ENCODE results near the gene APCDD1.
"Not testable (repeated sequence)": the region's sequence is repeated elsewhere in the genome, so short reads cannot be mapped to it uniquely, and the experiment has no call there.

Gene APCDD1

DNA sequence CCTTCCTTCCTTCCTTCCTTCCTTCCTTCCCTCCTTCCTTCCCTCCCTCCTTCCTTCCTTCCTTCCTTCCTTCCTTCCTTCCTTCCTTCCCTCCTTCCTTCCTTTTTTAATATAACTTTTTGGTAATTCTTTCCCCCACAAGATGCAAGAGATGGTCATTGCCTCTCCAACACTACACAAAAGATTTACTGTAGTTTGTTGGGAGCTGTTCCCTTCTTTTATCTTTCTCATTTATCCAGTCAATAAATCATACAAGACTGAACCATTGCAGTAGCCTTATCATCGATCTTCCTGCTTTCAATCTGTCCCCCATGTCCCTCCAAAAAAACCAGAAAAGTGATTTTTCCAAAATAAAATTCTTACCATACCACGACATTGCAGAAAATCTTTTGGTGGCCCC lies 8.2 kb downstream of the APCDD1 start:
- DNase-seq (ENCODE audit: low spot score): no peak
- no peak for FAIRE-seq

DNA sequence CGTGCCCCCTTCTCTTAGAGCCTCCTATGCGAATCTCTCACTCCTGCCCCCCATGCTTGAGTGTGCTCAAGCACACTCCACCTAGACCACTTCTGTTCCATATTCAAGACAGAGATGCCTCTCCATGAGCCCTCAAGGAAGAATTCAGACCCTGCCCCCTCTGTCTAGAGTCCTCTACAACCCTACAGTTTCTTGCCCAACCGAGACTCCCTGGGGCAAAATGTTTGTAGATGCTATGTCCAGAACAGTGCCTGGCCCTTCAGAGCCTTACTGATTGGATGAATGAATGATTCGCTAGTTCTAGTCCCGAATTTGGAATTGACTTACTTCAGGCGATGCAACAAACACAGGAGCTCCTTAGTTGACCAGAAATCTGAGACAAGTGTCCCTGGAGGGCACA lies 8.7 kb downstream of the APCDD1 start:
- DNase-seq (ENCODE audit: low spot score) (no peak), FAIRE-seq (no peak)

DNA sequence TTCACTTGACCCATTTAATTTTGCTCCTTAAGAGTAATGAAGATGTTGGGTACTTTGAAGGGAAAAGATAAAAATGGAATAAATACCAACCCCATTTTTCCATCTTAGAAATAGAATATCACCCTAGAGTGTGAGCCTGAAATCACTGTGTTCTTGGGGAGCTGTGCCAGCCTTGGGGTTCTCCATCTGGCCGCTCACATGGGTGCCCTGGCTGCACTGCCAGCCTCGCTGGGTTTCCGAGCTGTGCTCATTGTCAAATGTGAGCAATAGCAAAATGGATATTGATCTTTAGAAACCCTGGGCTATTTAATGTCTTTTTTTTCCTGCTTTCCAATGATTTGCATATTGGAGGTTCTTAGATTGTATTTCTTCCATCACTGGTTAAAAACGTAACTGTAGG lies 9.3 kb downstream of the APCDD1 start:
- DNase-seq (ENCODE audit: low spot score) (no peak), FAIRE-seq (no peak)

DNA sequence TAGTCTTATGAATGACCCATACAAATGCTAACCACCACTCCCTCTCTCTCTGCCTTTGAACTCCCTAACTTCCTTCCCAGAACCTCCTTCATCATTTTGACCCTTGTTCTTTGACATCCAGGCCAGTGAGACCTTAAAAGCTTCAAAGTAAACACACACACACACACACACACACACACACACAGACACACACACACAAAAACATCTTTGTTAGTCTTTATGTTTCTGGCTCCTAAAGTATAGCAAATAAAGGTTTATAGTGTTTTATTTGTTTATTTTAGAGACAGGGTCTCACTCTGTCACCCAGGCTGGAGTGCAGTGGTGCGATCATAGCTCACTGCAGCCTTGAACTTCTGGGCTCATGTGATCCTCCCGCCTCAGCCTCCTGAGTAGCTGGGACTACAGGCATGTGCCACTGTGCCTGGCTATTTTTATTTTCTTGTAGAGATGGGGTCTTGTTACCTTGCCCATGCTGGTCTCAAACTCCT lies 9.8 kb downstream of the APCDD1 start:
- not testable (repeated sequence) for DNase-seq (ENCODE audit: low spot score); FAIRE-seq

DNA sequence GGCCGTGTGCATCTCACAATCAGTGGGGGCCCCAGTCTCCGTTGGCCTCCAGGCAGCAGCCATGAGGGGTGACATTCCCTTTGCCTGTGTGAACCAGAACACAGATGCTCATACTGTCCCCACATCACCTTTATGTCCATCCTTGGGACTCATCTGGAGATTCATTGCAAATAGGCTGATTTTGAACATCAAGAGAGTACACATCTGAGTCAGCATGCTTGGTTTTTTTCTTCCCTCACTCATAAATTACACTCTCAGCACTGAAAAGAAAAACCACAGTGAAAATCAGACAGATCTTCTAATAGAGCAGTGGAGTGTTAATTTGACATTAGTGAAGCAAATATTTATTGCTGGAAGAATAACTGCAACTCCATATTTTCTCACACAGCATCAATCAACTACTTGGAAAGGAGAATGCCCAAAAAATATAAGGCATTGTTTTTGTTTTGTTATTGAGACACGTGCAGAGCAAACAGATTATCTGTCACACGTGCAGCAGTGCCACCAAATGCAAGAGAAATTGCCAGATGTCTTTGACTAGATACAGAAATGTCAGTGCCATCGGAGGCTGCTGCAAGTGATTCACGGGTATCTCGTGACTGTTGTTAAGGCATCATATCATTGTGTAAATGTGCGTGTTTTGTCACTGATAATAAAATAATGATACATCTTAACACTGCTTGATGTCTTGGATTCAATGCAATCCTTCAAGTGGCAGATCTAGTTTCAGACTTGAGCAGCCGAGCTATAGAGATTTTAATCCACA lies 10.9 kb downstream of the APCDD1 start:
- no peak for DNase-seq (ENCODE audit: low spot score)

DNA sequence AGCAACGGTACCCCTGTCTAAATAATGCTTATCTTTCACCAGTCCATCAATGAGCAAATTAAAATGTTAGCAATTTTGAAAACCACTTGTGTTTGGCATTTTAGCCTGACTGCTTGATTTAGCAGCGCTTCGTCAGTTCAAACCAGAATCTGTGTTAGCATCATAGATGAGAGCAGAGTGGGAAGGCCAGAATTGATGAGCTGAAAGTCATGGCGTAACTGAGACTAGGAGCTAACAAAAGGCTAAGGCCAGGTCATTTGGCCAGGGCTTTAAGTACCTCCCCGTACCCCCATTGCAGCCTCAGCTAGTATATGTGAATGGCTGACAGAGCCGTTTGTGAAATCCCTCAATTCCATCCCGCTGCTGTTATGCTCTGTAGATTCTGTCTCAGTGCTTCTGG lies 16.0 kb downstream of the APCDD1 start:
- FAIRE-seq: no peak
- DNase-seq (ENCODE audit: low spot score): no peak

More for the DNA sequence above, 10.9 kb downstream of the APCDD1 start:
- no peak for FAIRE-seq

DNA sequence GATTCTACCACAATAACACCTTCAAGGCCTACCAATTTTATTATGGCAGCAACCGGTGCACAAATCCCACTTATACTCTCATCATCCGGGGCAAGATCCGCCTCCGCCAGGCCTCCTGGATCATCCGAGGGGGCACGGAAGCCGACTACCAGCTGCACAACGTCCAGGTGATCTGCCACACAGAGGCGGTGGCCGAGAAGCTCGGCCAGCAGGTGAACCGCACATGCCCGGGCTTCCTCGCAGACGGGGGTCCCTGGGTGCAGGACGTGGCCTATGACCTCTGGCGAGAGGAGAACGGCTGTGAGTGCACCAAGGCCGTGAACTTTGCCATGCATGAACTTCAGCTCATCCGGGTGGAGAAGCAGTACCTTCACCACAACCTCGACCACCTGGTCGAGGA lies 17.1 kb downstream of the APCDD1 start:
- DNase-seq (ENCODE audit: low spot score) (no peak), FAIRE-seq (no peak)

DNA sequence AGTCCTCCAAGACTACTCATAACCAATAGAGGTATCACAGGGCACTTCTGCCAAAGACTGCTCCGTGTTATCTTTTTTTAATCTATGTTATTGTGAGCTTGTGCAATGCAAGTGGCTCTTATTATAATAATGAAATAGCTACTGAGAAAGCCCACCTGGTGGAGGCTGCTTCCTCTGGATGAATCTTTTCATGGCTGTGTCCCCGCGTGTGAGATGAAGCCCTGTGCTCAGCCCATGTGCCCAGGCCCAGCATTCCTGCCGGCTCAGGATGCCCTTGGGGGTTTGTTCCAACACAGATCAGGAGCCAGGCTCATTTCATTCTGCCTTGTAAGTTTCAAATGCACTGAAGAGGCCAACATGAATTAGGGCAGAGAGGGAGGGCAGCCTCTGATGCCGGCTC lies 18.7 kb downstream of the APCDD1 start:
- FAIRE-seq: no peak
- no peak for DNase-seq (ENCODE audit: low spot score)

DNA sequence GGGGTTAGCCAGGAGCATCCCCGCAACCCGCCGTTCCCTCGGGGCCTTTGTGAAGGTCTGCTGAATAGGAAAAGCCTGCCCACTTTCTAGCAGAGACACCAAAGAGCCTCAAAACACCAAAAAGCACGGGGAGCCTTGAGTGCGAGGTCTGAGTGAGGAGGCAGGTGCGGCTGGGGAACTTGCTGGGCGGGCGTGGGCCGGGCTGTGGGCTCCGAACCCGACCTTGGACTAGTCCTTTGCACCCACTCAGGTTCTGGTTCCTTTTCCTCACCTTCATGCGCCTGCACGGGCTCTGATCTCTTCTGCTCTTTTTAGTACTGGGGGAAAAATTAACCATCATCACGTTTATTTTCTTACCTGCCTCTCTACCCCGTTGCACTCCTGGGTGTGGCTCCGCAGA lies 19.9 kb downstream of the APCDD1 start:
- no peak for FAIRE-seq

DNA sequence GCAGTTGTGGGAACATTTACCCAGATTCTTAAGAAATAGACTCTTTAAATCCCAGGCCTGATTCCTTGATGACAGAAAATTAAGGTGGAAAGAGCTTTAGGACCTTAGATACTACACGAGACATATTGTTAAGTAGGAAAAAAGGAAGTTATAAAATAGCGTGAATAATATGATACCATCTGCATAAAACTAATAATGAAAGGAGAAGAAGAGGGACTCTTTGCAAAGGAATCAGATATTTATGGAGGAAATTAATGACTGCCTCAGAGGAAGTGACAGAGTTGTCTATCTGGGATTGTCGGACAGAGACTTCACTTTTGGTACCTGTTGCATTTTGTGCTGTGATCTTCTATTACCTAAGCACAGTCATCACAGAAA lies 20.8 kb downstream of the APCDD1 start:
- no peak for FAIRE-seq
- DNase-seq (ENCODE audit: low spot score): no peak

More for the DNA sequence above, 19.9 kb downstream of the APCDD1 start:
- DNase-seq (ENCODE audit: low spot score): no peak

DNA sequence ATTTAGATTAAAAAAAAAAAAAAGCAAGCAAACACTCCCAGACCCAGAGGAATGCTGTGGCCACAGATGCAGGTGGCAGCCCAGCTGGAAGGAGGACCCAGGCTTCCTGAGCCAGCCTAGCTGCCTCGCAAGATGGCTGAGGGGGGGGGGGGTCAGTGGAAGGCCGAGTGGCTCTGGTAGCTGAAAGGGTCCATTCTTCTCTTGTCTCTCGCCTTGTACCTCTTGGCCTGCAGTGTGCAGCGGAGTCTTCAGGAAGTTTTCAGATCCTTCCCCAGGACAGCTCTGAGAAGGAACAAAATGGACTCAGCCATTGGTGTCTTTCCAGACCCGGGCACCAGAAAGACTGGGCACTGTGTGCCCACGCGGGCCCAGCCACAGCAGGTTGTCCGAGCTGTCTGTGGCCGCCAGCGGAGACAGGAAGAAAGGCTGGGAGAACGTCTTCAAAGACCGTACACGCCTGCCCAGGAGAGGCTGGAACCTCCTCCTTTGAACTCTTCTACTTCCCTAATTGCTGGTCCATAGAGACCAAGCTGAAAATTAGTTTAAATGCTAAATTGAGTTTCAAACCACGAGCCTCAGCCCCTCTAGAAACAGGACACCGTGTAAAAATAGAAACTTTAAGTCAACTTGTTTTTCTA lies 21.3 kb downstream of the APCDD1 start:
- FAIRE-seq: no peak
- DNase-seq (ENCODE audit: low spot score): no peak

DNA sequence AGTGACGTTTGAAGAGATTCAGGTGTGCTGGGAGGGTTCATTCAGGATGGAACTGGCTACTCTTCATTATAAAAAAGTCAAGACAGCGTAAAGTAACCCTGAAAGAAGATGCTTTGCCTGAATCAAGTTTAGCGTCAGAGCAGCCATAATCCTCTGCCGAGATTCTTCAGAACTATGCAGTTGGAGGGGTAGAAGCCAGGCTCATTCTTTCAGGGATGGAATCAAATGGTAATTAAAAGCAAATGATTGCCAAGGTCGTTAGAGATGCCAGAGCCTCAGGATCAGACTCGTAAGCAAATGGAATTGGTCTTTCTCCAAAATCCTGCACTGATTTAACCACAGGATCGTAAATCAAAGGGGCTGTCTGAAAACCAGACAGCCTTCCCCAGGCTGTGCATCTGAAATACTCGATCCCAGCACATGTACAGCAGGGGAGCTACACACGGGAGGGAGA lies 21.9 kb downstream of the APCDD1 start:
- DNase-seq (ENCODE audit: low spot score) (no peak), FAIRE-seq (no peak)

DNA sequence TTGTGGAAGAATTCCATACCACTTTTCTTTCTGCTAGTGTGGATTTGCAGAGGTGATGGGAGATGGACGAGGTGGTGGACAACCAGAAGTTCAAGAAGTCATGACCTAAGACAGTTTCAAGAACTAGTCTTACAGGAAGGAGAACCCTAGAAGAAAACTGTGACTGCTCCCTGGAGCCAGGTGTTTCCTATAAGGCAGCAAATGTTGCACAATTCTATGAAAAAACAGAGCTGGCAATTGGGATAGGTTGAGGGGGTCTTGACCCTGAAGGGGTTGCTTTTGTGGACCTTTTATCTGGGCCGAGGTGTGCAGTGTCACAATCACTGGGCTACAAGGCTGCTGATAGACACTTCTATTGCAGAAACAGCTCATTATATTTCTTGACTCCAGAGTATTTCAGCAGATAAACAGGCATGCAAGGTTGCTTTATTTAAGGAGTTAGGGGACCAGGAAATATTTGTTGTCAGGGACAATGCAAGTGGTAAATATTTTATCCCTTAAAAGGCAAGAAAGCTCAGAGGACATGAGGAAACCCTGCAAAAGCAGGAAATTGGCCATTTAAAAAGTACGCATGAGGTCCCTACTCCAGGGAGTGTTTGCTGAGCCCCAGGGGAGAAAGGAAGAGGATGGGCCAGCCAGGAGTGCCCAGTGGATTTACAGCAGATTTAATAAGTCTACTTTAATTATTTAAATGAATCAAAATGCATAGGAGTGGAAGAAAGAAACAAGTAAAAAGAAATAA lies 22.9 kb downstream of the APCDD1 start:
- FAIRE-seq: no peak

DNA sequence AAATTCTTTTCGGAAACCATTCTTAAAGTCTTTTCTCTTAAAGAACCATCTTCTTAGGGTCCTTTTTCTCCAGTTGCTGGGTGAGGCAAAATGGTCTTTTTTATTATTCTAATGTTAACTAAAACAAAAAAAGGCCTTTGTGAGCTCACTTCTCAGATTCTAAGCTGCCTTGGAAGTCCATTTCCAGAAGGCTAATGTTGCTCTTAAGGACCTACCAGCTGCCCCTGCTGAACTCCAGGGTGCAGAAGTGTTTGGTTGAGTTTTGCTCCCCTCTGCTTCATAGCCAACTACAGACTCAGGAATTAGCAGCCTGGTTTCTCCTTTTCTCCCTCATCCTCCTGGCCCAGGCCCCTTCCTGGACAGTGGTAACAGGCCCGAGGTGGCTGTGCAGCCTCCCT lies 23.4 kb downstream of the APCDD1 start:
- FAIRE-seq: no peak
- no peak for DNase-seq (ENCODE audit: low spot score)

More for the DNA sequence above, 22.9 kb downstream of the APCDD1 start:
- DNase-seq (ENCODE audit: low spot score): no peak

DNA sequence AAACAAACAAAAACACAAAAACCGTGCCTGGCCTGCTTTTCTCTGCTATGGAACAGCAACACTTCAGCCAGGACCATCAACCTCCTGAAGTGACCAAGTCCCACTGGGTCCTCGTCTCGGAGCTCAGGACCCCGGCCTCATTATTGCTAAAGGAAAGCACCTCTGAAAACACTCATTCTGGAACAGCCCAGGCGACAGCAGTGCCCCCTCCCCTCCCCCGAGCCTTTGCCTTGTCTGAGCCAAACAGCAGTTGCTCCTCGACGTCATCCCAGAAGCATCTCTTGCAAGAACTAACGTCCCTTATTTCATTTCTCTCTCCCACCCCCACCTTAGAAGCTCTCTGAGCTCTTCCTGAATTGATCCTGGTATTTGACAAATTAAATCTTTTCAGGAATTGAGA lies 27.4 kb downstream of the APCDD1 start:
- no peak for DNase-seq (ENCODE audit: low spot score)
- FAIRE-seq: no peak

DNA sequence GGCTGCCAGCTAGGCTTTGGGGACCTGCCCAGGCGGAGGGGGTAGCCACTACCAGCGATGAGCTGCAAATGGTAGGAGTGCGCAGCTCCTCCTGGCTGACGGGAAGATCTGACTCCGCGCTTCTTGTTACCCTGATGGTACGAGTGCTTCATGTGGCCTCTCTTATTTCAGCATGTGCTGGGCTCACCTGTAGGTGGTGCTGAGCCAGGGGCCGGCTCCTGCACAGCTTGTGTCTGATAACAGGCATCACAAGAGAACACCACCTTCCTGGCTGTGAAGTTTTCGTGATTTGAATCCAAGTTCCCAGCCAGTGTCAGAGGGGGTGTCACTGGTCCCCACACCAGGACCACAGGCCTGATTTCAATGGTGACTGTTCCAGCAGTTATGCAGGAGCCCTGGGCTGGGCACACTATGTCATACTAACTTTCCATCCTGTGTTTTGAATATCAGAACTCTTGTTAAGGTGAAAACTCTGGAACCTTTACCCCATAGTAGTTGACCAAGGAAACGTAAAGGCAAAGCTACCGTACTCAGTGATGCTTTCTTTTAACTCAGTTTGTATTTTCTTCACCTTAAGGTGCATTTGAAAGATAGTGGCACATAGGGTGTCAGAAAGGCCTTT lies 28.0 kb downstream of the APCDD1 start:
- FAIRE-seq: no peak
- DNase-seq (ENCODE audit: low spot score): no peak

DNA sequence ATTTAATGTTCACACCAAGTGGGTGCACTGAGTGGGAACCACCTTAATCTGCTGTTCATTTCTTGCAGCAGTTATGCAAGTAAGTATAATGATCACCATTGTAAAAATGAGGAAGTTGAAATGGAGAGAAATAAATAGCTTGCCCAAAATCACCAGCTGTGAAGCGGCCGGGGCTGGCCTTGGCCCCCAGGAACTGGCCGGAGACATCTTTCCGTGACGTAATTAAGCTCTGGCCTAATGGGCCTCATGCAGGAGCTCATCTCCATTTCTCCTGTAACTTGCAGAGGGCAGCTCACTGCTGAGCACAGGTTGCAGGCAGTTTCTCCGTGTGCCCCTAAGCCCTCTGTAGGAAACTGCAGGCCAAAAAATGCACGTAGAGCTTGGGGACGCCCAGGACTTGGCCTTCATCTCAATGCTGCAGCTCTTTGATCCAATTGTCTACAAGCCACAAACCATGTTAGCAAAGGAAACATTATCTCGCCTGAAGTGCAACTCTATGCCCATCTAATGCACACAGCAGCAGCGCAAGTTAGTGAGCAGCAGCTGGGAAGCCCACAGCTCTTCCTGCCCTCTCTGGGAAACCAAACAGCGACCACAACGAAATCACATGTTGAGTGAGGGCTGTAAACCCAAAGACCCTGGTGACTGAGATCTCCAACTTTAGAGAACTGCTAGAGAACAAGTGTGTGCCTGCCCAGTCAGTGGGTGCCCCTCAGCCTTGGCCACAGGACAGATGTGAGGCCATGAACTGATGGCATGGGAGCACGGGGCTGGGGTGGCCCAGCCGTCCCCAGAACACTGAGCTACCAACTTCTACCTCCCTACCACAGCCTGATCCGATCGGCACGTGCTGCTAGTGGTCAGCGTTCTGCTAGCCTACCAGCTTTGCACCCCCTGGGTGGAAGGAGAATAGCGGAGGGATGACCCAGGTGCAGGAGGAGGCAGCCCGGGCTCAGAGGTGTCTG lies 28.8 kb downstream of the APCDD1 start:
- DNase-seq (ENCODE audit: low spot score): no peak
- no peak for FAIRE-seq

DNA sequence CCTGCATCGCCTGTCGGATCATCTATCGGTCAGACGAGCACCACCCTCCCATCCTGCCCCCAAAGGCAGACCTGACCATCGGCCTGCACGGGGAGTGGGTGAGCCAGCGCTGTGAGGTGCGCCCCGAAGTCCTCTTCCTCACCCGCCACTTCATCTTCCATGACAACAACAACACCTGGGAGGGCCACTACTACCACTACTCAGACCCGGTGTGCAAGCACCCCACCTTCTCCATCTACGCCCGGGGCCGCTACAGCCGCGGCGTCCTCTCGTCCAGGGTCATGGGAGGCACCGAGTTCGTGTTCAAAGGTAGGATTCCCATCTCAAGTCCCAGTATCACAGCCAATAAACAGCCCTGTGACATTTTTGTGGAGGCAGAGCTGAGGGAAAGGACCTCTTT lies 31.0 kb downstream of the APCDD1 start:
- FAIRE-seq (no peak), DNase-seq (ENCODE audit: low spot score) (no peak)

DNA sequence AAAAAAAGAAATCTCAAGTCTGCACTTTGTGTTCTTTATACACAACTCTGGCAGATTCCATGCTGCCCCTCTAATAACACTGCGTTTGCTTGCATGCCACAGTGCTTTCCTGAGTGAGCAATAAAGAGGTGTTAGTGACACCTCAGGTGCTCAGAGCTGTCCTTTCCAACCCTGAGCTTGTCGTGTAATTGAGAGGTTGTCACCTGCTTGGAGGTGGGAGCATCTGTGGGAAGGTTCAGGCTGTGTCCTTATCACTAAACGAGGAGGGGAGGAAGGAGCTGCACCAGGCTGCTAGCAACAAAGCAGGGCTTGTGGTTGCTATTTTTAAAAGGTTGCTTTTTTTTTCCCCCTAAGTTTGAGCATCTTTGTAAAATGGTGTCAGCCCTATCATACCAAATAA lies 31.9 kb downstream of the APCDD1 start:
- DNase-seq (ENCODE audit: low spot score) (no peak), FAIRE-seq (no peak)

DNA sequence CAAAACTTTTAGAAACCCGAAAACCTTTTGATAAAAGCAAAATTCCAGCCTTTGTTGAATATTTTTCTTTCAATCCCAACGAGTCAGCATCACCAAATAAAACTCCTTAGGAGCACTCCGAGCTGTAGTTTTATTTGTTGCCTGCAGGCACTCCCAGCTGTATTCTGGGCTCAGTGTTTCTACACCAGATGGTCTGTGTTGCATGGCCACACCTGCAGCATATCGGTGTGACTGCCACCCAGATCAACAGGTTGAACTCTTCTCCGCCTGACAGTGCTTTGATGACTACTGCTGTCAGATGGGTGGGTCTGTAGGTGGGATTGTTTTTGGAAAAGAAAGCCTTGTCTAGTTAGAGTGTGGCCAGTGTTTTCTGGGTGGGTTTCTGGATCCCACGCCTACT lies 32.7 kb downstream of the APCDD1 start:
- no peak for DNase-seq (ENCODE audit: low spot score)

DNA sequence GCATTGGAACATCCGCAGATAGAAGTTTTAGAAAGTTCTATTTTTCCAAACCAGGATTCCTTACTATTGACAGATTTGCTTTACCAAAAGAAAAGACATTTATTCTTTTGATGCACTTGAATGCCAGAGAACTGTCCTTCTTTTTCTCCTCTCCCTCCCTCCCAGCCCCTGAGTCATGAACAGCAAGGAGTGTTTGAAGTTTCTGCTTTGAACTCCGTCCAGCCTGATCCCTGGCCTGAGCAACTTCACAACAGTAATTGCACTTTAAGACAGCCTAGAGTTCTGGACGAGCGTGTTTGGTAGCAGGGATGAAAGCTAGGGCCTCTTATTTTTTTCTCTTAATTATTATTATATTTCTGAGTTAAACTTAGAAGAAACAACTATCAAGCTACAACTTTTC lies 33.6 kb downstream of the APCDD1 start:
- DNase-seq (ENCODE audit: low spot score): no peak
- no peak for FAIRE-seq

More for the DNA sequence above, 32.7 kb downstream of the APCDD1 start:
- no peak for FAIRE-seq
